D721Med (cell line): ENCODE measurements around the gene FAM53B.

Source experiments
- DNase-seq: peaks from one replicate; pipeline ENCODE4 v3.0.0; 2011; ENCODE audit warnings: low spot score; ENCODE audit not compliant: insufficient read length
- FAIRE-seq: peaks from 2 replicates; lab custom pipeline; 2011; peaks lifted over from hg19 to GRCh38; lab: Jason Lieb, UNC
- TF ChIP-seq, protein P1 (sequence below): IDR thresholded peaks from 2 replicates; pipeline ENCODE4 v1.5.1; 2012; ENCODE audit warnings: mild to moderate bottlenecking, control low read depth; ENCODE audit not compliant: insufficient read depth; ENCODE audit errors: missing control alignments

The FAM53B gene

GRCh38 chr10:124717911-124718741 lies 26.1 kb downstream of the FAM53B start:
- DNase-seq (no peak), FAIRE-seq (no peak)
- TF ChIP-seq, protein P1, sequence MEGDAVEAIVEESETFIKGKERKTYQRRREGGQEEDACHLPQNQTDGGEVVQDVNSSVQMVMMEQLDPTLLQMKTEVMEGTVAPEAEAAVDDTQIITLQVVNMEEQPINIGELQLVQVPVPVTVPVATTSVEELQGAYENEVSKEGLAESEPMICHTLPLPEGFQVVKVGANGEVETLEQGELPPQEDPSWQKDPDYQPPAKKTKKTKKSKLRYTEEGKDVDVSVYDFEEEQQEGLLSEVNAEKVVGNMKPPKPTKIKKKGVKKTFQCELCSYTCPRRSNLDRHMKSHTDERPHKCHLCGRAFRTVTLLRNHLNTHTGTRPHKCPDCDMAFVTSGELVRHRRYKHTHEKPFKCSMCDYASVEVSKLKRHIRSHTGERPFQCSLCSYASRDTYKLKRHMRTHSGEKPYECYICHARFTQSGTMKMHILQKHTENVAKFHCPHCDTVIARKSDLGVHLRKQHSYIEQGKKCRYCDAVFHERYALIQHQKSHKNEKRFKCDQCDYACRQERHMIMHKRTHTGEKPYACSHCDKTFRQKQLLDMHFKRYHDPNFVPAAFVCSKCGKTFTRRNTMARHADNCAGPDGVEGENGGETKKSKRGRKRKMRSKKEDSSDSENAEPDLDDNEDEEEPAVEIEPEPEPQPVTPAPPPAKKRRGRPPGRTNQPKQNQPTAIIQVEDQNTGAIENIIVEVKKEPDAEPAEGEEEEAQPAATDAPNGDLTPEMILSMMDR, result no peak

DNA sequence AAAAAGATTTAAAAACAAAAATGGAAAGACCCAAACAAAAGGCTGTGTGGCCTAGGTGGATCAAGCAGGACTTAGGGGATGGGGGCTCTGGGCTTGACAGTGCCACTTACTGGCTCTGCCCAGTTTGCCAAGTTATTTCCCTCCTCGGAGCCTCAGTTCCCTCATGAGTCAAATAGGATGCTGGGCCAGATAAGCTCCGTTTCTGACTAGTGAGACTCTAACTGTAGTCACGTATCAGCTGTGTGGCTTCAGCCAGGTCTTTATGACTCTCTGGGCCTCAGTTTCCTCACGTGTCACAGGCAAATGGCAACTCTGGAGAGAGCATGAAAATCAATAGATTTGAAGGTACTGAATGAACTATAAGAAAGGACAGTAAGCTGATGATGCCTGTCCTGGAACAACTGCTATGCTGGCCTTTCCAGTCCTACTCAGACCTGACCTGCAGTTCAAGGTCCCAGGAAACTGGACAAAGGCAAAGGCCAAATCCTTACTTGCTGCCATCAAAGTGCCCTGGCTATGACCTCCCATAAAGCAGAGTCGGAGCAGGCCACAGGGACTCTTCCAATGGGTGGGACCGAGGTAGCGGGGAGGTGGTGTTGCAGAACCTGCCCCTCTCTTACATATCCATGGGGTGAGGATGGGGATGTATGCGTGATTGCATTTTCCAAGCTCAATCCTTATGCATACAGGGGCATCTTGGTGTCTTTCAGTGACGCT lies 27.0 kb downstream of the FAM53B start:
- FAIRE-seq (no peak), DNase-seq (no peak)
- TF ChIP-seq, protein P1, result no peak

DNA sequence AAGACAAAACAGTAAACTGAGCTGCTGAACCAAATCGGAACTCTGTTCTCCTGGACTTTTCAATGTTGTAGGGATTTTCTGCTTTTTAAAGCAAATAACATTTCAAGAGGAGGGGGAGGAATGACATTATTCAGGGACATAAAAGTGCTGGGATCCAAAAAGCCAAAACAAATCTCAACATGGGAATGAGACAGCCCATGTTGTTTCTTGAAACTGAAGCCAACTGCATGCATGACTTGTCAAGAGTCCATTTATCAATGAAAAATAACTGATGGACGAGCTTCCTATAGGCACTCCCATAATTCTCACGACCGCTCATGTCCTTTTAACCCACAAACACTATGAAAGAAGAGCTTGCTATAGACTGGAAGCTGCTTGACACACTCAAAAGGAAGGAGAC lies 27.8 kb downstream of the FAM53B start:
- DNase-seq (no peak), FAIRE-seq (no peak)
- TF ChIP-seq, protein P1, result no peak

DNA sequence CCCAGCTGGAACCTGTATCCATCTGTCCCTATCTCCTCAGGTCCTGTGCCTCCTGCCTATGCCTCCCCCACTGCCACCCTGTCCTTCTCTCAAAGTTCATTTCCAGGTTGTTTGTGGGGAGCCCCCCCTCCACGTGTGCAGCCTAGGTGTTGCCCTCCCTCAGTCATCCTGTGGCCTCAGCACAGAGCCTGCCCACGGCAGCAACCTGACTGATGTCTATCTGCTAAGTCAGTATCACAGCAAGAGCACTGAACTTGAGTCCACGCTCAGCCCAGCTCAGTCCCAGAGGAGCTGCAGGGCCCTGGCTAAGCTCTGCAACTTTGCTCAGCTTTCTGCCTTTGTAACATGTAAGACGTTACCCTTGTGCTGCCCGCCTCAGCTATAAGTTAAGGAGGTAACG lies 28.7 kb downstream of the FAM53B start:
- TF ChIP-seq, protein P1, result no peak
- no peak for DNase-seq
- FAIRE-seq, result no peak

GRCh38 chr10:124713679-124714255 lies 30.4 kb downstream of the FAM53B start:
- TF ChIP-seq, protein P1, result no peak
- FAIRE-seq (no peak), DNase-seq (no peak)

DNA sequence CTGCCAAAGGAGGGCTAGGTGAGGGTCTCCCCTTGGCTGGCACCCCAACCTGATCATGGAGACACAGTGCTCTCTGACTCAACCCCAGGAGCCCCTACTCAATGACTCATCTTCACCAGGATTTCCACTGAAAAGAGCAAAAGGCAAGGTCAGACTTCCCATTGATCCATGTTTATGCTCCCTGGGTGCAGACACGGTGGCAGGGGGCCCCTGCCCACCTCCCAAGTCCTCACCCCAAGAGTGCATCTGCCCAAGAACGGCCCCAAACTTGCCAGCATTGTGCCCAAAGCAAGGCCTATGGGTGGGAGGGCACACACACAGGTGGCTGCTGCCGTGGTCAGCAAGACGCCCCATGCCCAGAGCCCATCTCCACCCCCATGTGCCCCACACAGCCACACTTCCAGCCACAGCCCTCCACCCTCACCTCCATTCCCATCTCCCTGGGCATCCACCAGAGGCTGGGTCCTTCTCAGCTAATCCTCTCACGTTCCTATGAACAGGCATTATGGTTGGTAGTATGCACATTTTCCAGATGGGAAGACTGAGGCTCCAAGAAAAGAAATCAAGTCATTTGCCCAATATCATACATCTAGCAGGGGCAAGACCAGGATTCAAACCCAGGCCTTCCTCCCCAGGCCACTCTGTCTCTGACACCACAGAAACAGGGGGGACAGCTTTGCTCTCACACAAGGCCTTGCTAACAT lies 31.3 kb downstream of the FAM53B start:
- DNase-seq (no peak), FAIRE-seq (no peak)
- TF ChIP-seq, protein P1, result no peak
